Right lobe of liver (tissue), 6 donors: ENCODE results near the gene TTI1. TPM values are rescaled to one million over a fixed set of nuclear protein-coding genes. Genes with fewer than 3 reads are reported as not detected.

Experiments
- ATAC-seq, 4 donors: fragments of 200-7000 bp; cut with Tn5 transposase; one replicate each; pipeline ENCODE4 v1.9.1; 2020; ENCODE audit warnings: mild to moderate bottlenecking in 4 of 4, moderate library complexity in 4 of 4
- DNase-seq, 3 donors: peaks; one replicate each; pipeline ENCODE4 v3.0.0-alpha.2; 2020
- H3K27ac ChIP-seq, 3 donors: fragments of 200-600 bp; one replicate each; pipeline ENCODE4 v1.8.0; 2022
- H3K27me3 ChIP-seq, 2 donors: fragments of 200-600 bp; one replicate each; pipeline ENCODE4 v1.8.0; 2022
- H3K36me3 ChIP-seq, 4 donors: fragments of 200-600 bp; sonication (generic) in 1 of 4; one replicate each; pipeline versions ENCODE4 v1.5.1 to v1.8.0; 2017 to 2022; ENCODE audit warnings: control low read depth in 1 of 4
- H3K4me1 ChIP-seq, 4 donors: fragments of 200-600 bp; sonication (generic) in 1 of 4; one replicate each; pipeline versions ENCODE4 v1.5.1 to v1.8.0; 2017 to 2022; ENCODE audit warnings: control low read depth in 1 of 4
- H3K4me3 ChIP-seq, 3 donors: fragments of 200-600 bp; one replicate each; pipeline ENCODE4 v1.8.0; 2022
- H3K9me3 ChIP-seq, 4 donors: fragments of 200-600 bp; sonication (generic) in 1 of 4; one replicate each; pipeline versions ENCODE4 v1.5.1 to v1.8.0; 2017 to 2022; ENCODE audit warnings: control low read depth in 1 of 4
- CTCF ChIP-seq, 4 donors: fragments of 200-600 bp in 3 of 4; fragments of 450-650 bp in 1 of 4; IDR thresholded peaks; one replicate each; pipeline versions ENCODE4 v1.5.1 to v1.8.0; 2016 to 2022; ENCODE audit warnings: antibody characterized with exemption in 4 of 4, mild to moderate bottlenecking in 2 of 4
- POLR2A ChIP-seq: fragments of 450-650 bp; IDR thresholded peaks from one replicate; pipeline ENCODE4 v1.6.1; 2017; ENCODE audit warnings: antibody characterized with exemption, mild to moderate bottlenecking
- WGBS: methylation state at CpG from one replicate; pipeline ENCODE4 v1.1.6; 2018; ENCODE audit warnings: low coverage, low lambda C conversion rate; ENCODE audit not compliant: insufficient coverage; ENCODE audit errors: missing lambda C conversion rate; 5-methylcytosine and 5-hydroxymethylcytosine counted together
- intact Hi-C, 2 donors: fragments of 100-400 bp; cut with DNase I; formaldehyde crosslinking; loops; one replicate each; pipeline versions ENCODE4 v1.11.2 to v1.14.1; 2022
- total RNA-seq, 6 experiments: library from RNA; depleted of rRNA in 2 of 6; stranded (reverse); fragments of >200 nt in 2 of 6; fragmentation: NEBNext Ultra II Directional in 3 of 6; extraction: Animal tissue kit (Norgen Biotek cat#: 25700) in 3 of 6; gene quantifications; one replicate each; pipeline versions ENCODE4 v1.1.0 to v1.2.4, GENCODE V29; 2016 to 2023
- donor health status: DM: no; HTN: yes; CAD: no.
- donor health status: DM: no; HTN: no; CAD: no.
- donor health status: DM: no; HTN: no; CAD: no.
- donor health status: DM: no; HTN: yes; CAD: no.
- donor health status: DM: no; HTN: yes; CAD: no.

Gene TTI1
- total RNA-seq, 6 experiments from 2014 or later: 8.6 to 14.3 (median 11.3) TPM

- peaks cover 0 to 8% (median 3%) of the 10 kb centered on the region in 4 donors for H3K36me3 ChIP-seq
- intact Hi-C loops: no loop called here
- H3K4me1 ChIP-seq: peaks cover 0 to 24% (median 7%) of the 10 kb centered on the region in 4 donors
- DNase-seq (no peak), ATAC-seq (no peak)
- no peak overlapping the region for H3K27ac ChIP-seq
- no peaks in the 10 kb centered on the region for H3K9me3 ChIP-seq
- TF ChIP-seq CTCF (IDR thresholded peaks at IDR 0.05) (no peak), POLR2A (no peak)
- no peaks in the 10 kb centered on the region for H3K27me3 ChIP-seq
- H3K4me3 ChIP-seq: no peak overlapping the region
Measured at GRCh38 chr20:38076548-38076947, 43.3 kb upstream of the TTI1 start.

- no peak overlapping the region for H3K4me3 ChIP-seq
- H3K27me3 ChIP-seq: no peaks in the 10 kb centered on the region
- no peaks in the 10 kb centered on the region for H3K9me3 ChIP-seq
- ATAC-seq (peak in 3 of 4 donors; percentile 22 to 66 (median 52)), DNase-seq (no peak)
- intact Hi-C loops: no loop called here
- 83% methylated on average over 3 of the region's 3 CpGs for WGBS
- H3K27ac ChIP-seq: peak overlapping the region in 1 of 3 donors; percentile 16
- peaks cover 0 to 24% (median 7%) of the 10 kb centered on the region in 4 donors for H3K4me1 ChIP-seq
- peaks cover 0 to 20% (median 8%) of the 10 kb centered on the region in 4 donors for H3K36me3 ChIP-seq
- TF ChIP-seq POLR2A (no peak), CTCF (IDR thresholded peaks at IDR 0.05) (no peak)
Measured at GRCh38 chr20:38075161-38075998, 42.1 kb upstream of the TTI1 start.

- DNase-seq: no peak
- peaks cover 0 to 24% (median 7%) of the 10 kb centered on the region in 4 donors for H3K4me1 ChIP-seq
- TF ChIP-seq POLR2A (peak; percentile 18), CTCF (IDR thresholded peaks at IDR 0.05) (peak; percentile 58 to 76 (median 69))
- peak; percentile 56 to 89 (median 81) for ATAC-seq
- no peak overlapping the region for H3K4me3 ChIP-seq
- intact Hi-C loops: no loop called here
- peaks cover 0 to 31% (median 10%) of the 10 kb centered on the region in 4 donors for H3K36me3 ChIP-seq
- no peaks in the 10 kb centered on the region for H3K9me3 ChIP-seq
- peak overlapping the region in 1 of 3 donors; percentile 7 for H3K27ac ChIP-seq
- no peaks in the 10 kb centered on the region for H3K27me3 ChIP-seq
- WGBS: 42% methylated on average over 3 of the region's 5 CpGs
Measured at GRCh38 chr20:38073307-38074071, 40.2 kb upstream of the TTI1 start.

GRCh38 chr20:38072898-38073297, 39.6 kb upstream of the TTI1 start:
- no peaks in the 10 kb centered on the region for H3K27me3 ChIP-seq
- no peaks in the 10 kb centered on the region for H3K9me3 ChIP-seq
- 91% methylated on average over 1 of the region's 1 CpG for WGBS
- intact Hi-C loops: no loop called here
- ATAC-seq: no peak
- peaks cover 0 to 33% (median 12%) of the 10 kb centered on the region in 4 donors for H3K36me3 ChIP-seq
- H3K4me3 ChIP-seq: no peak overlapping the region
- peaks cover 0 to 30% (median 10%) of the 10 kb centered on the region in 4 donors for H3K4me1 ChIP-seq
- H3K27ac ChIP-seq: no peak overlapping the region
- DNase-seq: no peak
- TF ChIP-seq CTCF (IDR thresholded peaks at IDR 0.05) (no peak), POLR2A (no peak)
